HCT116 (cell line): ENCODE results near the gene SPRED2. TPM values are rescaled to one million over a fixed set of nuclear protein-coding genes. Genes with fewer than 3 reads are reported as not detected.

Experiments used
- ATAC-seq: fragments of 200-7000 bp; cut with Tn5 transposase; 2 replicates; pipeline ENCODE4 v1.9.1; 2020; ENCODE audit warnings: mild to moderate bottlenecking, moderate library complexity
- BruUV-seq: library from RNA; stranded (reverse); fragments of 400-500 nt; replicated peaks from 2 replicates; lab custom pipeline; 2021; lab: Mats Ljungman, UMichigan
- CTCF ChIA-PET: fragments of 300-600 bp; sonication (Branson Sonifier 250); formaldehyde crosslinking; loops from one replicate; lab custom pipeline; 2021; ENCODE audit warnings: antibody characterized with exemption; lab: Charles Lee
- POLR2A ChIA-PET: fragments of 300-600, 350-600 bp; sonication (Branson Sonifier 250); formaldehyde crosslinking; loops from one replicate; lab custom pipeline; 2021; ENCODE audit warnings: antibody characterized with exemption; lab: Charles Lee
- RAD21 ChIA-PET, 2 experiments: fragments of 300-600 bp; sonication (Branson Sonifier 250); formaldehyde crosslinking; loops; one replicate each; lab custom pipeline; 2023; ENCODE audit warnings: low total read pairs in 2 of 2; ENCODE audit not compliant: uncharacterized antibody in 2 of 2, unreplicated experiment in 2 of 2, low non-redundant PET in 1 of 2; lab: Charles Lee
- DNase-seq: peaks from one replicate; pipeline ENCODE4 v3.0.0-alpha.2; 2010; ENCODE audit warnings: low read depth, low spot score
- H2AFZ ChIP-seq: fragments of 200-600 bp; shearing (Covaris generic), sonication (generic); 2 replicates; pipeline ENCODE4 v1.6.1; 2017; ENCODE audit warnings: low read depth, mixed run types, mixed read lengths, antibody characterized with exemption, low read length; ENCODE audit not compliant: poor library complexity, severe bottlenecking
- H3K27ac ChIP-seq: 2 replicates; pipeline ENCODE4 v1.5.1; 2012; ENCODE audit warnings: low read depth, low read length
- H3K27me3 ChIP-seq: fragments of 200-600 bp; sonication (generic); 2 replicates; pipeline ENCODE4 v1.6.1; 2016; ENCODE audit warnings: mixed run types, low read length, mixed read lengths; ENCODE audit not compliant: insufficient read depth
- H3K36me3 ChIP-seq, 2 experiments: fragments of 200-500 bp in 1 of 2; fragments of 200-600 bp in 1 of 2; sonication (Bioruptor generic) in 1 of 2; sonication (generic) in 1 of 2; 2 replicates each; pipeline versions ENCODE4 v1.5.1 to v1.6.1; 2014 to 2016; ENCODE audit warnings: low read length in 2 of 2, inconsistent platforms in 1 of 2, mixed read lengths in 1 of 2, mixed run types in 1 of 2; ENCODE audit not compliant: insufficient read depth in 2 of 2, control insufficient read depth in 1 of 2
- H3K4me1 ChIP-seq, 2 experiments: fragments of 200-600 bp in 1 of 2; sonication (generic) in 1 of 2; 2 replicates each; pipeline versions ENCODE4 v1.5.1 to v1.6.1; 2012 to 2017; ENCODE audit warnings: low read length in 2 of 2, inconsistent platforms in 1 of 2, mild to moderate bottlenecking in 1 of 2, mixed read lengths in 1 of 2, mixed run types in 1 of 2, moderate library complexity in 1 of 2; ENCODE audit not compliant: insufficient read depth in 2 of 2, control insufficient read depth in 1 of 2
- H3K4me2 ChIP-seq: fragments of 200-600 bp; sonication (generic); 2 replicates; pipeline ENCODE4 v1.6.1; 2017; ENCODE audit warnings: mixed run types, low read length, mixed read lengths
- H3K4me3 ChIP-seq, 2 experiments: fragments of 200-600 bp in 1 of 2; sonication (generic) in 1 of 2; replicated peaks in 1 of 2; 2 replicates each; pipeline ENCODE4 v1.5.1; 2011 to 2016; ENCODE audit warnings: low read length in 2 of 2, control low read depth in 1 of 2, low read depth in 1 of 2, mild to moderate bottlenecking in 1 of 2, mixed read lengths in 1 of 2, mixed run types in 1 of 2
- H3K79me2 ChIP-seq: fragments of 200-600 bp; sonication (generic); 2 replicates; pipeline ENCODE4 v1.6.1; 2017; ENCODE audit warnings: mild to moderate bottlenecking, mixed run types, low read length, moderate library complexity, mixed read lengths; ENCODE audit not compliant: insufficient read depth
- H3K9ac ChIP-seq: fragments of 200-600 bp; sonication (generic); 2 replicates; pipeline ENCODE4 v1.6.1; 2016; ENCODE audit warnings: low read length, mixed read lengths
- H3K9me2 ChIP-seq: fragments of 200-600 bp; sonication (generic), shearing (Covaris generic); 2 replicates; pipeline ENCODE4 v1.6.1; 2017; ENCODE audit warnings: mixed run types, mild to moderate bottlenecking, moderate library complexity; ENCODE audit not compliant: insufficient read depth
- H3K9me3 ChIP-seq, 2 experiments: fragments of 200-500 bp in 1 of 2; fragments of 200-600 bp in 1 of 2; sonication (Bioruptor generic) in 1 of 2; sonication (generic) in 1 of 2; 2 replicates each; pipeline ENCODE4 v1.6.1; 2014 to 2017; ENCODE audit warnings: low read length in 2 of 2, mixed read lengths in 2 of 2, inconsistent platforms in 1 of 2, low read depth in 1 of 2, mild to moderate bottlenecking in 1 of 2, mixed run types in 1 of 2, moderate library complexity in 1 of 2; ENCODE audit not compliant: control insufficient read depth in 1 of 2, insufficient read depth in 1 of 2
- H4K20me1 ChIP-seq: fragments of 200-600 bp; sonication (generic), shearing (Covaris generic); 2 replicates; pipeline ENCODE4 v1.6.1; 2017; ENCODE audit warnings: mixed run types, mild to moderate bottlenecking, moderate library complexity; ENCODE audit not compliant: insufficient read depth
- CBX3 ChIP-seq: IDR thresholded peaks from 2 replicates; pipeline ENCODE4 v1.6.1; 2012; ENCODE audit warnings: low read depth
- EZH2phosphoT487 ChIP-seq: fragments of 200-600 bp; IDR thresholded peaks from 2 replicates; pipeline ENCODE4 v1.6.1; 2018; ENCODE audit warnings: antibody characterized with exemption, borderline replicate concordance
- FOSL1 ChIP-seq: IDR thresholded peaks from 2 replicates; pipeline ENCODE4 v1.6.1; 2012; ENCODE audit warnings: low read depth
- JUND ChIP-seq: IDR thresholded peaks from 2 replicates; pipeline ENCODE4 v1.6.1; 2012
- POLR2A ChIP-seq: IDR thresholded peaks from 2 replicates; pipeline ENCODE4 v1.7.0; 2011; ENCODE audit warnings: borderline replicate concordance; ENCODE audit not compliant: insufficient read depth, insufficient read length; ENCODE audit errors: extremely low read depth
- SIN3A ChIP-seq: IDR thresholded peaks from 2 replicates; pipeline ENCODE4 v1.6.1; 2012; ENCODE audit warnings: low read depth
- YY1 ChIP-seq: IDR thresholded peaks from 2 replicates; pipeline ENCODE4 v1.6.1; 2011; ENCODE audit warnings: low read length, low read depth, moderate library complexity, mild to moderate bottlenecking; ENCODE audit not compliant: insufficient replicate concordance; ENCODE audit errors: extremely low read depth
- ZFX ChIP-seq: fragments of 450-650 bp; IDR thresholded peaks from 2 replicates; pipeline ENCODE4 v1.6.1; 2017
- ZNF274 ChIP-seq: fragments of 200-500 bp; sonication (Bioruptor generic); IDR thresholded peaks from 2 replicates; pipeline ENCODE4 v1.6.1; 2014; ENCODE audit warnings: mild to moderate bottlenecking, low read depth, low read length, inconsistent platforms
- intact Hi-C: fragments of 100-400 bp; cut with micrococcal nuclease; formaldehyde crosslinking; loops from 2 replicates; pipeline ENCODE4 v1.10.0; 2022
- total RNA-seq: library from RNA; stranded (reverse); gene quantifications from one replicate; pipeline ENCODE4 v1.2.1, GENCODE V29; 2021; ENCODE audit not compliant: unreplicated experiment

SPRED2 gene
- total RNA-seq, 1 experiment from 2014 or later = 62.6 TPM

GRCh38 chr2:65413106-65413505, 19.3 kb downstream of the SPRED2 start:
- TF ChIP-seq FOSL1 = no peak
- TF ChIP-seq ZFX = no peak
- no peak for TF ChIP-seq EZH2phosphoT487
- TF ChIP-seq SIN3A = no peak
- TF ChIP-seq ZNF274 = no peak
- no peak for TF ChIP-seq POLR2A
- TF ChIP-seq, all 23 proteins: peak for 0
- DNase-seq (no peak), ATAC-seq (no peak)
- POLR2A ChIA-PET = no interaction called here
- Histone ChIP-seq H2AFZ (no peak overlapping the region), H3K27me3 (no peaks in the 10 kb centered on the region), H3K79me2 (peaks cover 98% of the 10 kb centered on the region), H3K4me2 (no peak overlapping the region), H3K36me3 (no peaks in the 10 kb centered on the region), H3K9me2 (no peaks in the 10 kb centered on the region), H3K4me1 (peaks cover 40 to 55% of the 10 kb centered on the region in 2 experiments), H3K9ac (no peak overlapping the region), H4K20me1 (peaks cover 7% of the 10 kb centered on the region; the same call in 1 of the 2 replicates), H3K9me3 (no peaks in the 10 kb centered on the region), H3K4me3 (no peak overlapping the region), H3K27ac (no peak overlapping the region)
- BruUV-seq = no TSS peak
- CTCF ChIA-PET = no interaction called here
- intact Hi-C loops = no loop called here
- RAD21 ChIA-PET = no interaction called here

GRCh38 chr2:65411056-65411795, 21.2 kb downstream of the SPRED2 start:
- no peak overlapping the region for H3K27ac ChIP-seq
- H3K4me3 ChIP-seq = no peak overlapping the region
- no peak for TF ChIP-seq CBX3
- no peak for TF ChIP-seq JUND
- TF ChIP-seq YY1 = no peak
- TF ChIP-seq EZH2phosphoT487 = no peak
- H4K20me1 ChIP-seq = peaks cover 12% of the 10 kb centered on the region; the same call in 1 of the 2 replicates
- H2AFZ ChIP-seq = no peak overlapping the region
- H3K4me2 ChIP-seq = 0 out of 2 replicates have a peak overlapping the region, but pooled peaks have one; percentile 4
- no peak for ATAC-seq
- ChIA-PET POLR2A (no interaction called here), RAD21 (no interaction called here), CTCF (no interaction called here)
- no peak for DNase-seq
- H3K36me3 ChIP-seq = no peaks in the 10 kb centered on the region
- H3K9me3 ChIP-seq = no peaks in the 10 kb centered on the region
- H3K9ac ChIP-seq = no peak overlapping the region
- intact Hi-C loops = no loop called here
- no peaks in the 10 kb centered on the region for H3K9me2 ChIP-seq
- H3K79me2 ChIP-seq = peaks cover 96% of the 10 kb centered on the region
- no TSS peak for BruUV-seq
- H3K4me1 ChIP-seq = peaks cover 43 to 53% of the 10 kb centered on the region in 2 experiments
- H3K27me3 ChIP-seq = no peaks in the 10 kb centered on the region
